NOMO-1 (cell line): ENCODE results near the gene ST6GALNAC4.
A peak's percentile ranks its signal among the peaks of the same experiment; 100 is the strongest.

Source experiments
- DNase-seq, 2 experiments: peaks; one replicate each; lab custom pipeline; 2025; ENCODE audit not compliant: unreplicated experiment in 2 of 2; lab: John Stamatoyannopoulos, UW

ST6GALNAC4 gene

GRCh38 chr9:127916720-127917581, at the start of gene ST6GALNAC4:
TSS of gene ST6GALNAC4 (minus strand) at chr9:127917041. CDS start at chr9:127916419, 622 bp downstream.
- peak; percentile 83 to 91 for DNase-seq

- DNase-seq = no peak
Measured at GRCh38 chr9:127965953-127966352, 49.1 kb upstream of the ST6GALNAC4 start.

- no peak for DNase-seq
Measured at GRCh38 chr9:127963359-127964064, 46.7 kb upstream of the ST6GALNAC4 start.

GRCh38 chr9:127963041-127963358, 46.2 kb upstream of the ST6GALNAC4 start:
- no peak for DNase-seq

- no peak for DNase-seq
Measured at GRCh38 chr9:127962278-127962677, 45.4 kb upstream of the ST6GALNAC4 start.

GRCh38 chr9:127961613-127962155, 44.8 kb upstream of the ST6GALNAC4 start:
- no peak for DNase-seq

- no peak for DNase-seq
Measured at GRCh38 chr9:127961155-127961490, 44.3 kb upstream of the ST6GALNAC4 start.

GRCh38 chr9:127960410-127961154, 43.7 kb upstream of the ST6GALNAC4 start:
- no peak for DNase-seq

- no peak for DNase-seq
Measured at GRCh38 chr9:127959841-127960409, 43.1 kb upstream of the ST6GALNAC4 start.

- DNase-seq = no peak
Measured at GRCh38 chr9:127959398-127959797, 42.6 kb upstream of the ST6GALNAC4 start.

GRCh38 chr9:127958728-127959127, 41.9 kb upstream of the ST6GALNAC4 start:
- DNase-seq = no peak

GRCh38 chr9:127955294-127956015, 38.6 kb upstream of the ST6GALNAC4 start:
- peak in 1 of 2 experiments; percentile 34 for DNase-seq

GRCh38 chr9:127954831-127955293, 38.0 kb upstream of the ST6GALNAC4 start:
- DNase-seq = no peak

GRCh38 chr9:127953768-127954505, 37.1 kb upstream of the ST6GALNAC4 start:
- DNase-seq = no peak

GRCh38 chr9:127953154-127953553, 36.3 kb upstream of the ST6GALNAC4 start:
- no peak for DNase-seq

GRCh38 chr9:127950513-127951289, 33.9 kb upstream of the ST6GALNAC4 start:
- DNase-seq = no peak

- DNase-seq = no peak
Measured at GRCh38 chr9:127949827-127950512, 33.1 kb upstream of the ST6GALNAC4 start.
